HepG2 (cell line): Measurements from ENCODE around the gene LCK. TPM values are rescaled to one million over a fixed set of nuclear protein-coding genes. Genes with fewer than 3 reads are reported as not detected.

Experiments
- DNMT1 ChIP-seq: sonication (generic); formaldehyde crosslinking; IDR thresholded peaks from 2 replicates; pipeline ENCODE4 v1.5.1; 2020; ENCODE audit warnings: mild to moderate bottlenecking, missing genetic modification reagents
- MAF1 ChIP-seq: sonication (generic); formaldehyde crosslinking; IDR thresholded peaks from 2 replicates; pipeline ENCODE4 v1.5.0; 2020; ENCODE audit warnings: missing genetic modification reagents, borderline replicate concordance
- NPAS2 ChIP-seq: sonication (generic); formaldehyde crosslinking; IDR thresholded peaks from 2 replicates; pipeline ENCODE4 v1.8.0; 2022; ENCODE audit warnings: mild to moderate bottlenecking, missing genetic modification reagents, borderline replicate concordance
- PPARG ChIP-seq: conservative IDR thresholded peaks from 2 replicates; pipeline ENCODE4 v1.6.1; 2016; ENCODE audit warnings: missing biosample characterization, missing genetic modification reagents
- RNF2 ChIP-seq: fragments of 450-650 bp; conservative IDR thresholded peaks from 2 replicates; pipeline ENCODE4 v1.6.1; 2016; ENCODE audit warnings: low read depth
- SATB2 ChIP-seq: sonication (generic); formaldehyde crosslinking; IDR thresholded peaks from 2 replicates; pipeline ENCODE4 v1.5.0; 2020; ENCODE audit warnings: missing genetic modification reagents
- TRIM24 ChIP-seq: sonication (generic); formaldehyde crosslinking; IDR thresholded peaks from 2 replicates; pipeline ENCODE4 v1.8.0; 2022; ENCODE audit warnings: mild to moderate bottlenecking, missing genetic modification reagents
- ZNF17 ChIP-seq: sonication (generic); formaldehyde crosslinking; IDR thresholded peaks from 2 replicates; pipeline ENCODE4 v1.5.0; 2020; ENCODE audit warnings: mild to moderate bottlenecking, missing genetic modification reagents
- polyA plus RNA-seq, 8 experiments: library from polyadenylated mRNA; depleted of rRNA in 3 of 8; stranded (reverse) in 7 of 8; unstranded in 1 of 8; fragments of >200 nt; fragmentation: Illumina TruSeq in 4 of 8; extraction: Trizol in 4 of 8; gene quantifications; 2 replicates each; pipeline versions ENCODE4 v1.2.1 to v1.2.3, GENCODE V29; 2011 to 2016; ENCODE audit warnings: low read depth in 4 of 8, missing spikeins in 1 of 8, mixed read lengths in 1 of 8; ENCODE audit not compliant: insufficient read depth in 1 of 8
- total RNA-seq, 5 experiments: library from RNA; depleted of rRNA; stranded (reverse); fragments of >200 nt; fragmentation: Illumina TruSeq; extraction: Trizol; gene quantifications; 2 replicates each; pipeline ENCODE4 v1.2.3, GENCODE V29; 2016; ENCODE audit warnings: low read depth in 1 of 5
- TF ChIP-seq, protein P1 (sequence below): sonication (generic); formaldehyde crosslinking; IDR thresholded peaks from one replicate; pipeline ENCODE4 v1.5.1; 2020; ENCODE audit warnings: mild to moderate bottlenecking, missing genetic modification reagents; ENCODE audit errors: not compliant biosample characterization
- TF ChIP-seq, protein P2 (sequence below): sonication (generic); formaldehyde crosslinking; IDR thresholded peaks from 2 replicates; pipeline ENCODE4 v1.8.1; 2023; ENCODE audit warnings: mild to moderate bottlenecking, inconsistent platforms, moderate library complexity, missing genetic modification reagents, borderline replicate concordance
- TF ChIP-seq, protein P3 (sequence below): sonication (generic); formaldehyde crosslinking; IDR thresholded peaks from 2 replicates; pipeline ENCODE4 v1.4.0; 2020; ENCODE audit warnings: mild to moderate bottlenecking, missing genetic modification reagents, borderline replicate concordance

The LCK gene
- total and polyA plus RNA-seq, 2 of the 13 experiments (the other 11 are each of a cell fraction or from before 2014, with no cell fraction given), result 0.93 to 1.8 TPM

DNA sequence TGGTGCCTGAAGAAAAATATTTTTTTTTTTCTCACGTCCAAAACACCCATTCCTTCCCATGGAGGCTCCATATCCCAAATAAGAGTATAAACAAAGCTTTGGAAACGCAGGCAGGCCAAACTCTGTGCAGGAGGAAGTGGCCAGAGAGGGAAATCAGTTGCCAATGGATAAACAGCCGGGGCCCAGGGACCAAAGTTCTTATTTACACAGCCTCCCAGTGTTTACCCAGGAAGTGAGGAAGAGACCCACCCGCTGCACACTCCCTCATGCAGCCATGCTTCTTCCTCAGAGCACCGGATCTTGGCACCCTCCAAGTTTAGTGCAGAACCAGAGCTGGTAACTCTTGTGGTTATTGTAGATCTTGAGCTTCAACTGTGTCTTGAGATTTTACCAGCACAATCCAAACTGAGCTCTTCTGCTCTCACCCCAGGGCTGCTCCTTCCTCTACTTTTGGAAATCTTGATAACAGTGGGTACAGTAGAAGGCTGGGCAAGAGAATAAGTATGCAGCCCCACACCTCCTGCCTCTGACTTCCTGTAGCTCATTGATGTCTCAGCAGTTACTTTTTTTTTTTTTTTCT lies 70.7 kb downstream of the LCK start (continued):
- TF ChIP-seq, protein P1, sequence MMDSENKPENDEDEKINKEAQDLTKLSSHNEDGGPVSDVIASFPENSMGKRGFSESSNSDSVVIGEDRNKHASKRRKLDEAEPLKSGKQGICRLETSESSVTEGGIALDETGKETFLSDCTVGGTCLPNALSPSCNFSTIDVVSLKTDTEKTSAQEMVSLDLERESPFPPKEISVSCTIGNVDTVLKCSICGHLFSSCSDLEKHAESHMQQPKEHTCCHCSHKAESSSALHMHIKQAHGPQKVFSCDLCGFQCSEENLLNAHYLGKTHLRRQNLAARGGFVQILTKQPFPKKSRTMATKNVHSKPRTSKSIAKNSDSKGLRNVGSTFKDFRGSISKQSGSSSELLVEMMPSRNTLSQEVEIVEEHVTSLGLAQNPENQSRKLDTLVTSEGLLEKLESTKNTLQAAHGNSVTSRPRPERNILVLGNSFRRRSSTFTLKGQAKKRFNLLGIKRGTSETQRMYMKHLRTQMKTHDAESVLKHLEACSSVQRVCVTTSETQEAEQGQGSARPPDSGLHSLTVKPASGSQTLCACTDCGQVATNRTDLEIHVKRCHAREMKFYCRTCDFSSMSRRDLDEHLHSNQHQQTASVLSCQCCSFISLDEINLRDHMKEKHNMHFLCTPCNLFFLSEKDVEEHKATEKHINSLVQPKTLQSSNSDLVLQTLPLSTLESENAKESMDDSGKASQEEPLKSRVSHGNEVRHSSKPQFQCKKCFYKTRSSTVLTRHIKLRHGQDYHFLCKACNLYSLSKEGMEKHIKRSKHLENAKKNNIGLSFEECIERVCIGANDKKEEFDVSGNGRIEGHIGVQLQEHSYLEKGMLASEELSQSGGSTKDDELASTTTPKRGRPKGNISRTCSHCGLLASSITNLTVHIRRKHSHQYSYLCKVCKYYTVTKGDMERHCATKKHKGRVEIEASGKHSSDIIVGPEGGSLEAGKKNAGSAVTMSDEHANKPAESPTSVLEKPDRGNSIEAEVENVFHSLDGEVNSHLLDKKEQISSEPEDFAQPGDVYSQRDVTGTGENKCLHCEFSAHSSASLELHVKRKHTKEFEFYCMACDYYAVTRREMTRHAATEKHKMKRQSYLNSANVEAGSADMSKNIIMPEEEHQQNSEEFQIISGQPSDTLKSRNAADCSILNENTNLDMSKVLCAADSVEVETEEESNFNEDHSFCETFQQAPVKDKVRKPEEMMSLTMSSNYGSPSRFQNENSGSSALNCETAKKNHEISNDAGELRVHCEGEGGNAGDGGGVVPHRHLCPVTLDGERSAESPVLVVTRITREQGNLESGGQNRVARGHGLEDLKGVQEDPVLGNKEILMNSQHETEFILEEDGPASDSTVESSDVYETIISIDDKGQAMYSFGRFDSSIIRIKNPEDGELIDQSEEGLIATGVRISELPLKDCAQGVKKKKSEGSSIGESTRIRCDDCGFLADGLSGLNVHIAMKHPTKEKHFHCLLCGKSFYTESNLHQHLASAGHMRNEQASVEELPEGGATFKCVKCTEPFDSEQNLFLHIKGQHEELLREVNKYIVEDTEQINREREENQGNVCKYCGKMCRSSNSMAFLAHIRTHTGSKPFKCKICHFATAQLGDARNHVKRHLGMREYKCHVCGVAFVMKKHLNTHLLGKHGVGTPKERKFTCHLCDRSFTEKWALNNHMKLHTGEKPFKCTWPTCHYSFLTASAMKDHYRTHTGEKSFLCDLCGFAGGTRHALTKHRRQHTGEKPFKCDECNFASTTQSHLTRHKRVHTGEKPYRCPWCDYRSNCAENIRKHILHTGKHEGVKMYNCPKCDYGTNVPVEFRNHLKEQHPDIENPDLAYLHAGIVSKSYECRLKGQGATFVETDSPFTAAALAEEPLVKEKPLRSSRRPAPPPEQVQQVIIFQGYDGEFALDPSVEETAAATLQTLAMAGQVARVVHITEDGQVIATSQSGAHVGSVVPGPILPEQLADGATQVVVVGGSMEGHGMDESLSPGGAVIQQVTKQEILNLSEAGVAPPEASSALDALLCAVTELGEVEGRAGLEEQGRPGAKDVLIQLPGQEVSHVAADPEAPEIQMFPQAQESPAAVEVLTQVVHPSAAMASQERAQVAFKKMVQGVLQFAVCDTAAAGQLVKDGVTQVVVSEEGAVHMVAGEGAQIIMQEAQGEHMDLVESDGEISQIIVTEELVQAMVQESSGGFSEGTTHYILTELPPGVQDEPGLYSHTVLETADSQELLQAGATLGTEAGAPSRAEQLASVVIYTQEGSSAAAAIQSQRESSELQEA (CRISPR knock-in tag), result no peak
- TF ChIP-seq SATB2 (CRISPR knock-in tag) (no peak), TRIM24 (CRISPR knock-in tag) (0 out of 2 replicates have a peak, but pooled peaks have one; percentile 25), ZNF17 (CRISPR knock-in tag) (no peak), PPARG (CRISPR knock-in tag) (peak; percentile 68), MAF1 (CRISPR knock-in tag) (0 out of 2 replicates have a peak, but pooled peaks have one; percentile 26), RNF2 (no peak), NPAS2 (CRISPR knock-in tag) (no peak), DNMT1 (CRISPR knock-in tag) (no peak)
- TF ChIP-seq, protein P2, sequence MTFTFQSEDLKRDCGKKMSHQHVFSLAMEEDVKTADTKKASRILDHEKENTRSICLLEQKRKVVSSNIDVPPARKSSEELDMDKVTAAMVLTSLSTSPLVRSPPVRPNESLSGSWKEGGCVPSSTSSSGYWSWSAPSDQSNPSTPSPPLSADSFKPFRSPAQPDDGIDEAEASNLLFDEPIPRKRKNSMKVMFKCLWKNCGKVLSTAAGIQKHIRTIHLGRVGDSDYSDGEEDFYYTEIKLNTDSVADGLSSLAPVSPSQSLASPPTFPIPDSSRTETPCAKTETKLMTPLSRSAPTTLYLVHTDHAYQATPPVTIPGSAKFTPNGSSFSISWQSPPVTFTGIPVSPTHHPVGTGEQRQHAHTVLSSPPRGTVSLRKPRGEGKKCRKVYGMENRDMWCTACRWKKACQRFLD, result no peak
- TF ChIP-seq, protein P3, sequence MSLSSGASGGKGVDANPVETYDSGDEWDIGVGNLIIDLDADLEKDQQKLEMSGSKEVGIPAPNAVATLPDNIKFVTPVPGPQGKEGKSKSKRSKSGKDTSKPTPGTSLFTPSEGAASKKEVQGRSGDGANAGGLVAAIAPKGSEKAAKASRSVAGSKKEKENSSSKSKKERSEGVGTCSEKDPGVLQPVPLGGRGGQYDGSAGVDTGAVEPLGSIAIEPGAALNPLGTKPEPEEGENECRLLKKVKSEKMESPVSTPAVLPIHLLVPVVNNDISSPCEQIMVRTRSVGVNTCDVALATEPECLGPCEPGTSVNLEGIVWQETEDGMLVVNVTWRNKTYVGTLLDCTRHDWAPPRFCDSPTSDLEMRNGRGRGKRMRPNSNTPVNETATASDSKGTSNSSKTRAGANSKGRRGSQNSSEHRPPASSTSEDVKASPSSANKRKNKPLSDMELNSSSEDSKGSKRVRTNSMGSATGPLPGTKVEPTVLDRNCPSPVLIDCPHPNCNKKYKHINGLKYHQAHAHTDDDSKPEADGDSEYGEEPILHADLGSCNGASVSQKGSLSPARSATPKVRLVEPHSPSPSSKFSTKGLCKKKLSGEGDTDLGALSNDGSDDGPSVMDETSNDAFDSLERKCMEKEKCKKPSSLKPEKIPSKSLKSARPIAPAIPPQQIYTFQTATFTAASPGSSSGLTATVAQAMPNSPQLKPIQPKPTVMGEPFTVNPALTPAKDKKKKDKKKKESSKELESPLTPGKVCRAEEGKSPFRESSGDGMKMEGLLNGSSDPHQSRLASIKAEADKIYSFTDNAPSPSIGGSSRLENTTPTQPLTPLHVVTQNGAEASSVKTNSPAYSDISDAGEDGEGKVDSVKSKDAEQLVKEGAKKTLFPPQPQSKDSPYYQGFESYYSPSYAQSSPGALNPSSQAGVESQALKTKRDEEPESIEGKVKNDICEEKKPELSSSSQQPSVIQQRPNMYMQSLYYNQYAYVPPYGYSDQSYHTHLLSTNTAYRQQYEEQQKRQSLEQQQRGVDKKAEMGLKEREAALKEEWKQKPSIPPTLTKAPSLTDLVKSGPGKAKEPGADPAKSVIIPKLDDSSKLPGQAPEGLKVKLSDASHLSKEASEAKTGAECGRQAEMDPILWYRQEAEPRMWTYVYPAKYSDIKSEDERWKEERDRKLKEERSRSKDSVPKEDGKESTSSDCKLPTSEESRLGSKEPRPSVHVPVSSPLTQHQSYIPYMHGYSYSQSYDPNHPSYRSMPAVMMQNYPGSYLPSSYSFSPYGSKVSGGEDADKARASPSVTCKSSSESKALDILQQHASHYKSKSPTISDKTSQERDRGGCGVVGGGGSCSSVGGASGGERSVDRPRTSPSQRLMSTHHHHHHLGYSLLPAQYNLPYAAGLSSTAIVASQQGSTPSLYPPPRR (CRISPR knock-in tag), result peak; percentile 63; the same call in 1 of the 2 replicates
